Activated T-helper 1 cell treated with anti-CD3 and anti-CD28 coated beads, Interleukin-12 subunit alpha, Interleukin-12 subunit beta, Interleukin-2, Interleukin-4 antibody, amounts not matched to agents 30 ng/mL and 10 ng/mL and 1 ng/mL, durations not matched to agents 14 hours and 24 hours and 36 hours (primary cell): ENCODE measurements around the gene SIAH1. TPM values are rescaled to one million over a fixed set of nuclear protein-coding genes. Genes with fewer than 3 reads are reported as not detected.

Experiments used
- DNase-seq: peaks from one replicate; pipeline ENCODE4 v3.0.0; 2021; ENCODE audit warnings: low spot score
- H3K27ac Mint-ChIP-seq: one replicate; pipeline ENCODE4 v1.8.0; 2021; ENCODE audit warnings: mild to moderate bottlenecking, mixed read lengths
- H3K27me3 Mint-ChIP-seq: one replicate; pipeline ENCODE4 v1.8.0; 2022; ENCODE audit warnings: mild to moderate bottlenecking, moderate library complexity, mixed read lengths; ENCODE audit not compliant: insufficient read depth
- H3K36me3 Mint-ChIP-seq: one replicate; pipeline ENCODE4 v1.8.0; 2021; ENCODE audit warnings: low read depth, mixed read lengths
- H3K4me1 Mint-ChIP-seq: one replicate; pipeline ENCODE4 v1.8.0; 2021; ENCODE audit warnings: low read depth, mixed read lengths
- H3K4me3 Mint-ChIP-seq: one replicate; pipeline ENCODE4 v1.8.0; 2021; ENCODE audit warnings: mild to moderate bottlenecking, moderate library complexity, mixed read lengths
- H3K9me3 Mint-ChIP-seq: one replicate; pipeline ENCODE4 v1.8.0; 2021; ENCODE audit warnings: mixed read lengths
- intact Hi-C: fragments of 100-400 bp; cut with micrococcal nuclease; formaldehyde crosslinking; loops from one replicate; pipeline ENCODE4 v1.15.1; 2024
- total RNA-seq: library from RNA; stranded (reverse); gene quantifications from 2 replicates; pipeline ENCODE4 v1.2.3, GENCODE V29; 2022

The SIAH1 gene
- total RNA-seq, 1 donor from 2014 or later: 16.8 TPM

DNA sequence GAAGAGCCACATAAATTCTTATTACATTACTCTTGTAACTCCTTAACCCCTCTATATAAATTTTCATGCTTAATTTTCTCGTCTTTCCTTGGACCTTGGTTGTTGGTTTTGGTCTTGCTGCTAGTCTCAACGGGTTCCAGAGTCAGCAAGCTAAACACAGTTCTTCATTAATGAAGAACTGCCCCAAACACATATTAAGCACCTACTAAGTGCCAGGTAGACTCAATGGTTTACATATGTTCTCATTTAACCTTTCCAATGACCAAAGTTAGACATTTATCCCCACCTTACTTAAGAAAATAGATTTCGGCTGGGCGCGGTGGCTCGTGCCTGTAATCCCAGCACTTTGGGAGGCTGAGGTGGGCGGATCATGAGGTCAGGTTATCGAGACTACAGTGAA, 15.0 kb downstream of the SIAH1 start:
- DNase-seq: no peak
- Mint-ChIP-seq H3K36me3 (peaks cover 3% of the 10 kb centered on the region), H3K27ac (no peak overlapping the region), H3K9me3 (no peaks in the 10 kb centered on the region), H3K27me3 (no peaks in the 10 kb centered on the region), H3K4me1 (peaks cover 46% of the 10 kb centered on the region), H3K4me3 (no peak overlapping the region)
- intact Hi-C loops: no loop called here

DNA sequence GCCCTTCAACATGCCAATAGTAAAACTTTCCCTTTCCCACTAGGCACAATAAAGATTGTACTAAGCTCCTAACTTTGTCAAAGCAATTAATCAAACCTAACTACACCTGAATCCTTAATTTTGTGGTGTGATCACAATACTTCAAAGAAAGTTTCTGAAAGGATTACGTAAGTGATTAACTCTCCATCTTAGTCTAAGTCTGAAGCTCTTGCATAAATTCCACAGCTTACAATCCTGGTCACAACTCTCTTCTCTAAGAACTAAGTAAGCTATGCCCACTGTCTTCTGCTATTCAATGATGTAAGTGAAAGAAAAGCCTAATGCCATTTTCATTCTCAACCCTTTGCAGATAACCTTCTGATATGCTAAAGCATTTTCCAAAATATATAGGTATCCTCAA, 15.4 kb downstream of the SIAH1 start:
- intact Hi-C loops: loop anchor here (5.0 to 10.0 kb wide), 2 partner anchors 122 to 1695 kb away; partner anchors contain the start of genes ABCC11 and HEATR3
- H3K36me3 Mint-ChIP-seq: peaks cover 3% of the 10 kb centered on the region
- H3K4me3 Mint-ChIP-seq: no peak overlapping the region
- no peak for DNase-seq
- H3K9me3 Mint-ChIP-seq: no peaks in the 10 kb centered on the region
- no peaks in the 10 kb centered on the region for H3K27me3 Mint-ChIP-seq
- H3K4me1 Mint-ChIP-seq: peaks cover 50% of the 10 kb centered on the region
- no peak overlapping the region for H3K27ac Mint-ChIP-seq

DNA sequence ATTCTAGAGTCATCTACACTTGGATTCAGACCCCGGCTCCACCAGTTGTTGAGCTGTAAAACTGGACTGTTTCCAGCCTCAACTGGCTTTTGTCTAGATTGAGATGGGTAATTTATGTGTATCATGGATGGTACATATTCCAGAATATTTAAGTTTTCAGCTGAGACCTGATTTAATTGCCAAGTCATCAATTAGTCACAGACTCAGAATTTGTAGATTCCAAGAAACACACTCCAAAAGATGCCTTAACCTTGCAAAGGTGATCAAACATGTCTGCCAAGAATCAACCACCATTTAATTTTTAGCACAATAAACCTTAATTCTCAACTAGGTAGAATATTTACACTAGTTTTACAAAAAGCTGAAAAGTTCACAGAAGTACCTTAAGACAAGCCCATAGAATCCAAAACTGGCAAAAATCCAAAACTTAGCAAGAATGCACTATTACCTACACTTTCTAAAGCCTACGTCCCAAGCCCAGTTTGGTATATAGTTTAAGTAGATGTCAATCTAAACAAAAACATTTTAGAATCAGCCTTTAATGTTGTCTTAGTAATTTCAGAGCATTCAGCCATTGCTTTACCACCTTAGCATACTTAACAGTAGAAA, 17.7 kb downstream of the SIAH1 start:
- Mint-ChIP-seq H3K4me3 (peak overlapping the region; percentile 90), H3K9me3 (no peaks in the 10 kb centered on the region), H3K27ac (peak overlapping the region; percentile 52), H3K4me1 (peaks cover 61% of the 10 kb centered on the region), H3K27me3 (no peaks in the 10 kb centered on the region), H3K36me3 (peaks cover 6% of the 10 kb centered on the region)
- DNase-seq: no peak
- intact Hi-C loops: loop anchor here (2.0 to 10.0 kb wide), 3 partner anchors 120 to 1697 kb away; partner anchors contain the start of genes ABCC11 and HEATR3

DNA sequence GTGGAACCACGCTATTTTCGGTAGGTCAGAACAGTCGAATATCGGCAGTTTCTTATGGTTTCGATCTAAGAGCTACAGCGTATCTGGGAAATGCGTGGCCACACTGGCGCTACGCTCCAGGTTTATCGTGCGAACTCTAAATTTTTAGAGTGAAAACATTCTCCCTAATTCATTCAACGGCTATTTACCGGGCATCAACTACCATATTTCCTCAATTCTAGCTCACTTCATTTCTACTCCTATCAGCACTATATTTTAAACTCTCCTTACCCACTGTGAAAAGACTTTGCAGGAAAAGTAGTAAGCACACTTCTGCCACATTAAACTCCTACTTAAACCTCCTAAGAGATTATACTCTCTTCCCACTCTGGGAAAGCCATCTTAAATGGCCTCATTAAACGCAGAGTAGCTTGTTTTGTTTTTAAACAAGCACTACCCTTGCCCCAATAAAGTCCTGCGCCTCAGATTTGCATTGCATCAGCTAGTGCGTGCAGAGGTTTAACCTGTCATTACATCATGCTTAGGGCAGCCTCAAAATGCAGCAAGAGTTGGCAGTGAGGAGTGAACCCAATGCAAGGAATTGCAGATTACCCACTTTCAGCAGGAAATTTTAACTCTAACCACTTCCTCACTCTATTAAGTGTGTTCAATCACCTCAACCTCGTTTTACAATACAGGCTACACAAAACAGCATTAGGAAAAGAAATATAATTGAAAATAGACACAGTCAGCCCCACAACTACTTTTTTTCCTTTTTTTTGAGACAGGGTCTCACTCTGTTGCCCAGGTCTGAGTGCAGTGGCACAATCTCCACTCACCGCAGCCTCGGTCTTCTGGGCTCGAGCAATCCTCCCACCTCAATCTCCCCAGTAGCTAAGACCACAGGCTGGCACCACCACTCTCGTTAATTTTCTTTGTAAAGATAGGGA, 18.8 kb downstream of the SIAH1 start:
- DNase-seq: peak; percentile 55
- Mint-ChIP-seq H3K9me3 (no peaks in the 10 kb centered on the region), H3K36me3 (peaks cover 6% of the 10 kb centered on the region), H3K4me3 (peak overlapping the region; percentile 90), H3K4me1 (peaks cover 56% of the 10 kb centered on the region), H3K27ac (peak overlapping the region; percentile 96), H3K27me3 (no peaks in the 10 kb centered on the region)
- intact Hi-C loops: loop anchor here (1.0 to 10.0 kb wide), 8 partner anchors 13 to 1698 kb away; partner anchors contain the start of genes ABCC11 and HEATR3

DNA sequence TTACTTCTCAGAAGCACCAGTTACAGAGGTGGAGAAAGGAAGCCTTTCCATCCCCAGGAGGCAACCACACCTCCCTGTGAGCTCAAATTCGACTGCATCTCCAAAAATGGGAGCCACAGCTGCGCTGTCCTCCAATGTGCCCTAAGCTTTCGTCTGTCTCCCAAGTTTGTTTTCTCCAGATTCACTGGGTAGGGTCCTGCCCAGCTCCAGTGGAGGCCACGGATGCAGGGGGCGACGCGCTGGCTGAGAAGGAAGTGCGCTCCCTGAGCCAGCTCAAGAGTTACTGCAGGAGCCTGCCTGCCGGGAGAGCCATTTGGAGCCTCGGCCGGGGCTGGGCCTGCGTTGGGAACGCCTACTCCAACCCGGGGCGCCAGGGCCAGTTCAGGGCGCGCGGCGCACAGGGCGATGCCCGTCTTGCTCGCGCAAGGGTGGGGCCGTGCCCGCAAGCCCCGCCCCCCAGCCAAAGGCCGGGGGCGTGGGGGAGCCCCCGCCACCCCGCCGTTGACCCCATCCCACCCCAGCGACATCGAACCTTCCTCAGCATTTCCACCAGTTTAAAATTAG, 19.5 kb downstream of the SIAH1 start:
- peaks cover 59% of the 10 kb centered on the region for H3K4me1 Mint-ChIP-seq
- peak overlapping the region; percentile 96 for H3K27ac Mint-ChIP-seq

DNA sequence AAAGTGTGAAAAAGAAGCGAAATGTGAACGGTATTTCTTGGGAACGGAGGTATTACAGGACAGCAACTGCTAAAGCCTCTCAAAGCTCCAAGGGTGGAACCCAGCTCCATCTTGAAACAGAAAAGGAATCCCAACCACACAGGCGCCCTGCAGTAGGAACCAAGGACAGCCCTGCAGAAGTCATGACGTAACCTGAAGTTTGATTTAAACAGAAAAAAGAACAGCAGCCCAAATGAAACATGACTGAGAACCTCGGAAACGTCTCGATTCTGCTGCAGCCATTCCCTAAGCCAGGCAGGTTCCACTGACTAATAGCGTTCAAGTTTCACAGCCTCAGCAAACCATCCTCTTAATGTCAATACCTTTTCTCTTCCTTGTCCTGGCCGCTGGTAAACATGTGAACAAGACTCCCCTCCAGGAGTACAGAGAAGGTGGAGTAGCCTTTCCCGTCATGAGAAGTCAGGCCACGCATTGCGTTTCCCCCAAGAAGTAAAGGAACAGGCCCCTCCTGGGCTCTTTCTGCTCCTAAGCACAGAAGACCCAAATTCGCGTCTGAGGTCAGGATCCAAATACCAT, 20.1 kb downstream of the SIAH1 start:
- Mint-ChIP-seq H3K27ac (peak overlapping the region; percentile 63), H3K27me3 (no peaks in the 10 kb centered on the region), H3K4me1 (peaks cover 60% of the 10 kb centered on the region), H3K9me3 (no peaks in the 10 kb centered on the region), H3K4me3 (peak overlapping the region; percentile 90), H3K36me3 (peaks cover 5% of the 10 kb centered on the region)
- DNase-seq: no peak
- intact Hi-C loops: loop anchor here (5.0 to 10.0 kb wide), 2 partner anchors 118 to 1700 kb away; partner anchors contain the start of genes ABCC11 and HEATR3

More for the DNA sequence above, 19.5 kb downstream of the SIAH1 start:
- no peaks in the 10 kb centered on the region for H3K9me3 Mint-ChIP-seq
- intact Hi-C loops: loop anchor here (1.0 to 10.0 kb wide), 8 partner anchors 12 to 1699 kb away; partner anchors contain the start of genes ABCC11 and HEATR3
- peak; percentile 80 for DNase-seq
- peaks cover 4% of the 10 kb centered on the region for H3K36me3 Mint-ChIP-seq
- H3K4me3 Mint-ChIP-seq: peak overlapping the region; percentile 90
- H3K27me3 Mint-ChIP-seq: no peaks in the 10 kb centered on the region

DNA sequence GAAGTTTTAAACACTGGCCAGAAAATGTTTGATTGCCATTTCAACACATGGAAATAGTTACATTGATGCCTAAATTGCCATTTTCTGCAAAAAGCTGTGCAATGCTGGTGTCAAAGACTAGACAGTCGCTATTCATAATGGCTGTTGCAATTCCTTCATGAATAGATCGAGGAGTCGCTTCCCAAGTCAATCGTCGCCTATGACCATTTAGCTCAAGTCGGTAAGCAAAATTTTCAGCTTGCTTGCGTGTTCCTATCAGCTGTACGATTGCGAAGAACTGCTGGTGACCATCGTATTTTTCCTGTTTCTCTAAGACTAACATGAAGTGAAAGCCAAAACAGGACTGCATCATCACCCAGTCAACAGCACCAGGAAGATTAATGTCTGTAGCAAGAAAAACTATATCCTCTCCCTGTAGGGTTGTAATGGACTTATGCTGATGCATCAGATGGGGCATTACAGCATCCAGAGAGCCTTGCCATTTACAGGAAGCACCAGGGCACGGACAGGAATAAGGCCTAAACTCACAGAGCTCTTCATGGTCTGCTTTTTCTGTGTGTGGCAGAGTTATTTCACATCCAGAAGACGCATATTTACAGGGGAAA, 23.6 kb downstream of the SIAH1 start:
- peak overlapping the region; percentile 40 for H3K27ac Mint-ChIP-seq
- no peak for DNase-seq
- no peaks in the 10 kb centered on the region for H3K27me3 Mint-ChIP-seq
- peaks cover 14% of the 10 kb centered on the region for H3K36me3 Mint-ChIP-seq
- H3K4me3 Mint-ChIP-seq: no peak overlapping the region
- H3K9me3 Mint-ChIP-seq: no peaks in the 10 kb centered on the region
- peaks cover 37% of the 10 kb centered on the region for H3K4me1 Mint-ChIP-seq
- intact Hi-C loops: loop anchor here (10.0 kb wide), 1 partner anchor 1703 kb away; the partner anchor contains the start of gene HEATR3

DNA sequence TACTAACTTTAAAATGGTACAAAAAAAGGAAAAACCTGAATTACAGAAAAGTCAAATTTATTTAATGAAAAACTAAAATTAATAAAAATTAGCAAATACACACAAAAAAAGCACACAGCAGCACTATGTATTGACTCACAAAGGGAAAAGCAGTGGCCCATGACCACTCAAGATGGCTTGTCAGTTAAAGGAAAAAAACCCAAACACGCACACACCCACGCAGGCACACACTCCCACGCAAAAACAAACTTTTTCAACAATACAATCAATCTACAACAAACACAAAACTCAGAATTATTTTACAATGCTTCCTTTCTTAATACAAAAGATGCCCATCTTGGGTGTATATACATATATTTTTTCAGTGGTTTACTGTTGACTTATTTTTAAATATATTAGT, 24.2 kb downstream of the SIAH1 start:
- intact Hi-C loops: loop anchor here (10.0 kb wide), 1 partner anchor 1704 kb away; the partner anchor contains the start of gene HEATR3

DNA sequence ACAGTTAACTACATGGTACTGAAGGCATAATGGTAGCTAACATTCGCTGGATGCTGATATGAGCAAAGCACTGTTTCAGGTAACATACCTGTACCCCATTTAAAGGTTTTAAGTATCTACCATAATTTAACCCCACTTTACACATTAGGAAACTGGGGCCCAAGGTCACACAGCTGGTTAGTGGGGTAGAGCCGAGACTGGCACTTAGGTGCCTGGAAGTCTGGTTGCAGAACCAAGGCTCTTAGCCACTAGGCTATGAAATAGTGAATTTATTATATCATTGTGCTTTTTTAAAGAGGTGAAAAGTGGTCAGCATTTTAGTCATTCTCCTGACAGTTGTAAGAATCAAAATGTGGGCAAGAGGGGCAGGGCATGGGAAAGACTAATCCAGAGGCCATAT, 25.2 kb downstream of the SIAH1 start:
- H3K27ac Mint-ChIP-seq: no peak overlapping the region
- no peak for DNase-seq
- no peaks in the 10 kb centered on the region for H3K9me3 Mint-ChIP-seq
- peaks cover 19% of the 10 kb centered on the region for H3K36me3 Mint-ChIP-seq
- H3K4me3 Mint-ChIP-seq: no peak overlapping the region
- intact Hi-C loops: loop anchor here (10.0 kb wide), 1 partner anchor 1705 kb away; the partner anchor contains the start of gene HEATR3
- no peaks in the 10 kb centered on the region for H3K27me3 Mint-ChIP-seq
- H3K4me1 Mint-ChIP-seq: peaks cover 24% of the 10 kb centered on the region

More for the DNA sequence above, 24.2 kb downstream of the SIAH1 start:
- Mint-ChIP-seq H3K9me3 (no peaks in the 10 kb centered on the region), H3K4me3 (no peak overlapping the region), H3K4me1 (peaks cover 31% of the 10 kb centered on the region), H3K27ac (peak overlapping the region; percentile 27), H3K27me3 (no peaks in the 10 kb centered on the region), H3K36me3 (peaks cover 14% of the 10 kb centered on the region)
- DNase-seq: no peak

DNA sequence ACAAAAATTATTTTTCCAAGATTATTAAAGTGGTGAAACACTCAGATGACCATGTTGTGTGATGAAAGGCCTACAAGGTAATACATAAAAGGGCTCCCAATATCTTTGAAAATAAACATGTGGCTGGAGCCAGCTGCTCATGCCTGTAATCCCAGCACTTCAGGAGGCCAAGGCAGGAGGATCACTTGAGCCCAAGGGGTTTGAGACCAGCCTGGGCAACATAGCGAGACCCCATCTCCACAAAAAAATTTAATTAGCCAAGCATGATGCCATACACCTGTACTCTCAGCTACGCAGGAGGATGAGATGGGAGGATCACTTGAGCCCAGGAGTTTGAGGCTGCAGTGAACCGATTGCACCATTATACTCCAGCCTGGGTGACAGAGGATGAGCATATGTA, 26.8 kb downstream of the SIAH1 start:
- DNase-seq: no peak
- peaks cover 29% of the 10 kb centered on the region for H3K36me3 Mint-ChIP-seq
- no peak overlapping the region for H3K27ac Mint-ChIP-seq
- no peak overlapping the region for H3K4me3 Mint-ChIP-seq
- intact Hi-C loops: no loop called here
- H3K9me3 Mint-ChIP-seq: no peaks in the 10 kb centered on the region
- no peaks in the 10 kb centered on the region for H3K27me3 Mint-ChIP-seq
- H3K4me1 Mint-ChIP-seq: peaks cover 28% of the 10 kb centered on the region

DNA sequence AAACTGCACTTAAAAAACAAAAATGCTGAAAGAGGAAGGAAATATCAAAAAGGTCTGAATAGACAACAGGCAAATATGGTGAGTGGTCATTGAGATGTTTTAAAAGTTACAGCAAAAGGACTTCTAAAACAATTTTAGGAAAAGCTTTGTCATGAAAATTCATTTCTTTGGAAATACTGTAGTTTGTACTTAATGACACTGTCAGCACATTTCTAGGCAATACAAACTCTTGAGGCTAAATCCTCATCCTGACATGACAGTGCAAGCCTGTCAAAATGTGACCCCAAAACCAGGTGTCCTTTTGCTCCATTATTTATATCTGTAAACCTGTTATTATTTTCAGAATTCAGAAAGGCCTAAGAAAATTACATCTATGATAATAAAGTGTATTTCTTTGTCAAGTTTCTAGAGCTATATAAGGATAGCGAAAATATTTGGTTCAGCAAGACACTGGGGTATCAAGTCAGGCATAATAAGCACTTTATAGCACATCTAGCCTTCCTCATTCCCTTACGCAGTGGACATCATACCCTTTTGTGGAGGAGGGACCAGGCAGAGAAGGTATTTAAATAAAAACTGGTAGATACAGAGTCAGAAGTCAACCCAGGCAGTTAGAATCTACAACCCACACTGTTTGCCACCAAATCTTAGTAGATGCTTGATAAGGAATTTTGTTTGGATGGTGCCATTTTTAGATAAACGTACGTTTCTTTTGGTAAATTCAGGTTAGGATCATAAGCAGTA, 28.4 kb downstream of the SIAH1 start:
- Mint-ChIP-seq H3K9me3 (no peaks in the 10 kb centered on the region), H3K36me3 (peaks cover 31% of the 10 kb centered on the region), H3K27me3 (no peaks in the 10 kb centered on the region), H3K27ac (peak overlapping the region; percentile 63), H3K4me3 (no peak overlapping the region), H3K4me1 (peaks cover 26% of the 10 kb centered on the region)
- intact Hi-C loops: no loop called here
- no peak for DNase-seq
